Measurements from ENCODE around the gene ANAPC1. TPM values are rescaled to one million over a fixed set of nuclear protein-coding genes. Genes with fewer than 3 reads are reported as not detected.
"Not testable (repeated sequence)": the region's sequence is repeated elsewhere in the genome, so short reads cannot be mapped to it uniquely, and the experiment has no call there.

Gene ANAPC1
- total and polyA plus RNA-seq, 7 experiments from 2014 or later: 30.6 to 77.2 (median 58.5) TPM

GRCh38 chr2:111747410-111748115 lies 136.4 kb downstream of the ANAPC1 start:
- H3K27me3 ChIP-seq (ENCODE audit: control insufficient read depth in 2 of 2, insufficient read depth in 2 of 2, low read length in 2 of 2); H3K27ac ChIP-seq (ENCODE audit: low read depth, low read length); H3K36me3 Mint-ChIP-seq; H3K4me3 ChIP-seq (ENCODE audit: low read length); H3K36me3 ChIP-seq (ENCODE audit: control insufficient read depth in 2 of 3, insufficient read depth in 3 of 3, low read length in 3 of 3); CTCF ChIA-PET; H3K4me1 Mint-ChIP-seq; POLR2A ChIA-PET; H3K4me3 Mint-ChIP-seq; H3K27ac Mint-ChIP-seq; intact Hi-C loops (cut with micrococcal nuclease); H3K9me3 Mint-ChIP-seq; H3K9me3 ChIP-seq (ENCODE audit: control insufficient read depth in 2 of 3, low read length in 3 of 3); H3K4me1 ChIP-seq (ENCODE audit: control insufficient read depth in 2 of 2, insufficient read depth in 2 of 2, low read length in 2 of 2): not testable (repeated sequence)
- peaks cover 0 to 14% (median 5%) of the 10 kb centered on the region in 5 donors for H3K27me3 Mint-ChIP-seq
- ATAC-seq: peak; percentile 99
- peak; percentile 53 to 80 (median 69) for DNase-seq

- H3K9me3 ChIP-seq (ENCODE audit: control insufficient read depth in 2 of 3, low read length in 3 of 3); POLR2A ChIA-PET; H3K27me3 ChIP-seq (ENCODE audit: control insufficient read depth in 2 of 2, insufficient read depth in 2 of 2, low read length in 2 of 2); DNase-seq; H3K4me3 Mint-ChIP-seq; intact Hi-C loops (cut with micrococcal nuclease); H3K27ac Mint-ChIP-seq; H3K4me1 Mint-ChIP-seq; H3K36me3 Mint-ChIP-seq; H3K36me3 ChIP-seq (ENCODE audit: control insufficient read depth in 2 of 3, insufficient read depth in 3 of 3, low read length in 3 of 3); H3K4me1 ChIP-seq (ENCODE audit: control insufficient read depth in 2 of 2, insufficient read depth in 2 of 2, low read length in 2 of 2); H3K4me3 ChIP-seq (ENCODE audit: low read length); H3K9me3 Mint-ChIP-seq; H3K27ac ChIP-seq (ENCODE audit: low read depth, low read length); ATAC-seq; CTCF ChIA-PET: not testable (repeated sequence)
- peaks cover 0 to 14% (median 5%) of the 10 kb centered on the region in 5 donors for H3K27me3 Mint-ChIP-seq
Observed at GRCh38 chr2:111744751-111745150, 139.2 kb downstream of the ANAPC1 start.

GRCh38 chr2:111741517-111741916 lies 142.5 kb downstream of the ANAPC1 start:
- H3K4me1 Mint-ChIP-seq; H3K27ac Mint-ChIP-seq; H3K36me3 ChIP-seq (ENCODE audit: control insufficient read depth in 2 of 3, insufficient read depth in 3 of 3, low read length in 3 of 3); ATAC-seq; H3K4me1 ChIP-seq (ENCODE audit: control insufficient read depth in 2 of 2, insufficient read depth in 2 of 2, low read length in 2 of 2); H3K4me3 Mint-ChIP-seq; POLR2A ChIA-PET; intact Hi-C loops (cut with micrococcal nuclease); H3K27me3 ChIP-seq (ENCODE audit: control insufficient read depth in 2 of 2, insufficient read depth in 2 of 2, low read length in 2 of 2); H3K4me3 ChIP-seq (ENCODE audit: low read length); CTCF ChIA-PET; H3K36me3 Mint-ChIP-seq; DNase-seq; H3K9me3 ChIP-seq (ENCODE audit: control insufficient read depth in 2 of 3, low read length in 3 of 3); H3K9me3 Mint-ChIP-seq; H3K27ac ChIP-seq (ENCODE audit: low read depth, low read length): not testable (repeated sequence)
- H3K27me3 Mint-ChIP-seq: peaks cover 0 to 14% (median 0%) of the 10 kb centered on the region in 5 donors

GRCh38 chr2:111735838-111736721 lies 147.9 kb downstream of the ANAPC1 start:
- H3K4me1 Mint-ChIP-seq; H3K9me3 ChIP-seq (ENCODE audit: control insufficient read depth in 2 of 3, low read length in 3 of 3); H3K9me3 Mint-ChIP-seq; POLR2A ChIA-PET; H3K27ac Mint-ChIP-seq; H3K27me3 ChIP-seq (ENCODE audit: control insufficient read depth in 2 of 2, insufficient read depth in 2 of 2, low read length in 2 of 2); H3K4me3 ChIP-seq (ENCODE audit: low read length); H3K36me3 ChIP-seq (ENCODE audit: control insufficient read depth in 2 of 3, insufficient read depth in 3 of 3, low read length in 3 of 3); H3K27ac ChIP-seq (ENCODE audit: low read depth, low read length); H3K27me3 Mint-ChIP-seq; intact Hi-C loops (cut with micrococcal nuclease); H3K36me3 Mint-ChIP-seq; CTCF ChIA-PET; H3K4me1 ChIP-seq (ENCODE audit: control insufficient read depth in 2 of 2, insufficient read depth in 2 of 2, low read length in 2 of 2); H3K4me3 Mint-ChIP-seq: not testable (repeated sequence)
- DNase-seq (peak in 5 of 9 donors; percentile 15 to 20 (median 16)), ATAC-seq (peak; percentile 89)

- H3K27ac ChIP-seq (ENCODE audit: low read depth, low read length); H3K36me3 Mint-ChIP-seq; POLR2A ChIA-PET; H3K4me1 ChIP-seq (ENCODE audit: control insufficient read depth in 2 of 2, insufficient read depth in 2 of 2, low read length in 2 of 2); intact Hi-C loops (cut with micrococcal nuclease); CTCF ChIA-PET; H3K9me3 Mint-ChIP-seq; H3K27me3 Mint-ChIP-seq; H3K36me3 ChIP-seq (ENCODE audit: control insufficient read depth in 2 of 3, insufficient read depth in 3 of 3, low read length in 3 of 3); H3K4me3 Mint-ChIP-seq; ATAC-seq; H3K27me3 ChIP-seq (ENCODE audit: control insufficient read depth in 2 of 2, insufficient read depth in 2 of 2, low read length in 2 of 2); DNase-seq; H3K27ac Mint-ChIP-seq; H3K4me3 ChIP-seq (ENCODE audit: low read length); H3K4me1 Mint-ChIP-seq; H3K9me3 ChIP-seq (ENCODE audit: control insufficient read depth in 2 of 3, low read length in 3 of 3): not testable (repeated sequence)
Observed at GRCh38 chr2:111735420-111735819, 148.6 kb downstream of the ANAPC1 start.

- H3K36me3 ChIP-seq (ENCODE audit: control insufficient read depth in 2 of 3, insufficient read depth in 3 of 3, low read length in 3 of 3); H3K36me3 Mint-ChIP-seq; H3K27me3 ChIP-seq (ENCODE audit: control insufficient read depth in 2 of 2, insufficient read depth in 2 of 2, low read length in 2 of 2); H3K4me3 ChIP-seq (ENCODE audit: low read length); H3K27ac Mint-ChIP-seq; H3K9me3 ChIP-seq (ENCODE audit: control insufficient read depth in 2 of 3, low read length in 3 of 3); H3K27me3 Mint-ChIP-seq; H3K9me3 Mint-ChIP-seq; H3K4me3 Mint-ChIP-seq; intact Hi-C loops (cut with micrococcal nuclease); CTCF ChIA-PET; POLR2A ChIA-PET; H3K4me1 Mint-ChIP-seq; H3K4me1 ChIP-seq (ENCODE audit: control insufficient read depth in 2 of 2, insufficient read depth in 2 of 2, low read length in 2 of 2); DNase-seq; H3K27ac ChIP-seq (ENCODE audit: low read depth, low read length); ATAC-seq: not testable (repeated sequence)
Observed at GRCh38 chr2:111729812-111730458, 154.1 kb downstream of the ANAPC1 start.

All from naive thymus-derived CD4-positive, alpha-beta T cell (primary cell).